CD4-positive, alpha-beta memory T cell (primary cell): ENCODE results near the gene HOXB5. TPM values are rescaled to one million over a fixed set of nuclear protein-coding genes. Genes with fewer than 3 reads are reported as not detected.

Experiments used
- CTCF ChIA-PET: fragments of 350-600 bp; sonication (Branson Sonifier 250); formaldehyde crosslinking; loops from one replicate; lab custom pipeline; 2021; ENCODE audit warnings: inconsistent platforms; ENCODE audit not compliant: partially characterized antibody; lab: Charles Lee
- POLR2A ChIA-PET: fragments of 350-600 bp; sonication (Branson Sonifier 250); formaldehyde crosslinking; loops from one replicate; lab custom pipeline; 2021; ENCODE audit not compliant: partially characterized antibody; lab: Charles Lee
- DNase-seq, 5 donors: peaks; one replicate each; pipeline versions ENCODE4 v3.0.0 to v3.0.0-alpha.2; 2020 to 2022; ENCODE audit warnings: mixed read lengths in 1 of 5
- H3K27ac ChIP-seq: one replicate; pipeline ENCODE4 v1.7.0; 2013; ENCODE audit warnings: low read depth, low read length
- H3K27me3 ChIP-seq: 2 replicates; pipeline ENCODE4 v1.7.0; 2013; ENCODE audit warnings: mild to moderate bottlenecking, low read length, moderate library complexity; ENCODE audit not compliant: insufficient read depth
- H3K36me3 ChIP-seq: 2 replicates; pipeline ENCODE4 v1.7.0; 2013; ENCODE audit warnings: mild to moderate bottlenecking, low read length, moderate library complexity; ENCODE audit not compliant: insufficient read depth
- H3K4me1 ChIP-seq: 2 replicates; pipeline ENCODE4 v1.7.0; 2013; ENCODE audit warnings: mild to moderate bottlenecking, low read length, moderate library complexity; ENCODE audit not compliant: insufficient read depth
- H3K4me3 ChIP-seq, 2 donors: one replicate each; pipeline ENCODE4 v1.7.0; 2013; ENCODE audit warnings: low read length in 2 of 2, mild to moderate bottlenecking in 1 of 2
- H3K9me3 ChIP-seq, 2 donors: one replicate each; pipeline ENCODE4 v1.7.0; 2013; ENCODE audit warnings: low read length in 2 of 2, control low read depth in 1 of 2; ENCODE audit not compliant: control insufficient read depth in 1 of 2
- H3K27ac Mint-ChIP-seq, 7 donors: one replicate each; pipeline ENCODE4 v1.8.0; 2020 to 2021; ENCODE audit warnings: mixed read lengths in 7 of 7, mild to moderate bottlenecking in 6 of 7, inconsistent platforms in 3 of 7, moderate library complexity in 3 of 7
- H3K27me3 Mint-ChIP-seq, 2 donors: one replicate each; pipeline ENCODE4 v1.8.0; 2020 to 2021; ENCODE audit warnings: mixed read lengths in 2 of 2
- H3K36me3 Mint-ChIP-seq, 2 donors: one replicate each; pipeline ENCODE4 v1.8.0; 2020 to 2021; ENCODE audit warnings: mixed read lengths in 2 of 2, inconsistent platforms in 1 of 2, mild to moderate bottlenecking in 1 of 2
- H3K4me1 Mint-ChIP-seq, 4 donors: one replicate each; pipeline ENCODE4 v1.8.0; 2020 to 2021; ENCODE audit warnings: mixed read lengths in 4 of 4, mild to moderate bottlenecking in 1 of 4
- H3K4me3 Mint-ChIP-seq, 8 donors: one replicate each; pipeline ENCODE4 v1.8.0; 2020 to 2021; ENCODE audit warnings: mixed read lengths in 8 of 8, mild to moderate bottlenecking in 7 of 8, moderate library complexity in 6 of 8, inconsistent platforms in 3 of 8
- H3K9me3 Mint-ChIP-seq, 8 donors: one replicate each; pipeline ENCODE4 v1.8.0; 2020 to 2021; ENCODE audit warnings: mixed read lengths in 8 of 8, mild to moderate bottlenecking in 5 of 8, inconsistent platforms in 3 of 8, moderate library complexity in 1 of 8
- intact Hi-C: fragments of 100-400 bp; cut with micrococcal nuclease; formaldehyde crosslinking; loops from one replicate; pipeline ENCODE4 v1.15.1; 2023
- polyA plus RNA-seq, 2 donors: library from polyadenylated mRNA; unstranded; fragments of 300-500 nt; fragmentation: Illumina TruSeq; gene quantifications; one replicate each; pipeline ENCODE4 v1.2.3, GENCODE V29; 2021
- total RNA-seq, 2 experiments: library from RNA; stranded (reverse); gene quantifications; one replicate each; pipeline ENCODE4 v1.2.3, GENCODE V29; 2021

The HOXB5 gene
- total and polyA plus RNA-seq, 4 experiments from 2014 or later = not detected

DNA sequence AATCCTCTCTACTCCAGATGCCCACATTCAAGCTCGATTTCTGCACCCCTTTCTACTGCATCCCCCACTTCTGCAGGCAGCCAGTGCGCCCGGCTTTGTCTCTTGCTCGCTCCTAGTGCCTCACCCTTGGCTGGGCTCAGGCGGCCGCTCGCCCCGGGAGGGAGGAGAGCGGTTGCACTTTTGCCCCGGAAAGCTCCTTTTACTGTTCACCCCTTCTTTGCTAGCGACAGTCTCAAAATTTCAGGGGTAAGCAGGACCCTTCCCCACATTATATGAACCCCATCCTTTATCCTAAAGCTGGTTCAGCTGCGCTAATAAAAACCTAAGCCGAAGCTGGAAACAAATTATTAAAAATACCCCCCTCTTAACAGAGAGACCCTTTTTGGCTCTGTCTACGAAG is 1.0 kb downstream of the HOXB5 start:
- H3K9me3 ChIP-seq = no peaks in the 10 kb centered on the region
- peaks cover 34% of the 10 kb centered on the region for H3K4me1 ChIP-seq
- peaks cover 39% of the 10 kb centered on the region for H3K27me3 ChIP-seq
- Mint-ChIP-seq H3K4me3 (peak overlapping the region; percentile 45 to 92 (median 82)), H3K36me3 (no peaks in the 10 kb centered on the region), H3K4me1 (peaks cover 17 to 42% (median 33%) of the 10 kb centered on the region in 4 donors), H3K27me3 (peaks cover 40 to 69% of the 10 kb centered on the region in 2 donors), H3K9me3 (peaks cover 0 to 2% (median 0%) of the 10 kb centered on the region in 8 donors), H3K27ac (peak overlapping the region in 1 of 7 donors; percentile 74)
- ChIA-PET POLR2A (interaction anchor here (0.8 to 1.9 kb wide), 12 partner anchors 14 to 299 kb away, joined by 3 to 8 read pairs (median 4); partner anchors contain the start of genes HOXB4 and HOXB9), CTCF (interaction anchor here (0.6 to 6.0 kb wide), 51 partner anchors 13 to 1501 kb away, joined by 3 to 59 read pairs (median 4); partner anchors contain the start of gene HOXB8)
- intact Hi-C loops = loop anchor here (5.0 kb wide), 1 partner anchor 565 kb away; no protein-coding TSS in a partner anchor
- DNase-seq = no peak
- H3K4me3 ChIP-seq = no peak overlapping the region
- H3K36me3 ChIP-seq = no peaks in the 10 kb centered on the region
- no peak overlapping the region for H3K27ac ChIP-seq

GRCh38 chr17:48592057-48592514 is 1.5 kb downstream of the HOXB5 start:
- H3K9me3 ChIP-seq = no peaks in the 10 kb centered on the region
- H3K27ac ChIP-seq = no peak overlapping the region
- no peak for DNase-seq
- H3K4me3 ChIP-seq = no peak overlapping the region
- Mint-ChIP-seq H3K36me3 (no peaks in the 10 kb centered on the region), H3K27me3 (peaks cover 41 to 69% of the 10 kb centered on the region in 2 donors), H3K4me1 (peaks cover 15 to 40% (median 30%) of the 10 kb centered on the region in 4 donors), H3K27ac (no peak overlapping the region), H3K9me3 (peaks cover 0 to 2% (median 0%) of the 10 kb centered on the region in 8 donors), H3K4me3 (peak overlapping the region in 2 of 8 donors; percentile 35 to 80)
- POLR2A ChIA-PET = interaction anchor here (1.0 to 1.9 kb wide), 6 partner anchors 13 to 298 kb away, joined by 4 to 8 read pairs (median 4); partner anchors contain the start of gene HOXB4
- peaks cover 39% of the 10 kb centered on the region for H3K27me3 ChIP-seq
- H3K36me3 ChIP-seq = no peaks in the 10 kb centered on the region
- H3K4me1 ChIP-seq = peaks cover 29% of the 10 kb centered on the region
- intact Hi-C loops = loop anchor here (5.0 kb wide), 1 partner anchor 565 kb away; no protein-coding TSS in a partner anchor
- CTCF ChIA-PET = interaction anchor here (0.9 to 6.0 kb wide), 23 partner anchors 13 to 567 kb away, joined by 3 to 59 read pairs (median 6); partner anchors contain the start of gene HOXB8

DNA sequence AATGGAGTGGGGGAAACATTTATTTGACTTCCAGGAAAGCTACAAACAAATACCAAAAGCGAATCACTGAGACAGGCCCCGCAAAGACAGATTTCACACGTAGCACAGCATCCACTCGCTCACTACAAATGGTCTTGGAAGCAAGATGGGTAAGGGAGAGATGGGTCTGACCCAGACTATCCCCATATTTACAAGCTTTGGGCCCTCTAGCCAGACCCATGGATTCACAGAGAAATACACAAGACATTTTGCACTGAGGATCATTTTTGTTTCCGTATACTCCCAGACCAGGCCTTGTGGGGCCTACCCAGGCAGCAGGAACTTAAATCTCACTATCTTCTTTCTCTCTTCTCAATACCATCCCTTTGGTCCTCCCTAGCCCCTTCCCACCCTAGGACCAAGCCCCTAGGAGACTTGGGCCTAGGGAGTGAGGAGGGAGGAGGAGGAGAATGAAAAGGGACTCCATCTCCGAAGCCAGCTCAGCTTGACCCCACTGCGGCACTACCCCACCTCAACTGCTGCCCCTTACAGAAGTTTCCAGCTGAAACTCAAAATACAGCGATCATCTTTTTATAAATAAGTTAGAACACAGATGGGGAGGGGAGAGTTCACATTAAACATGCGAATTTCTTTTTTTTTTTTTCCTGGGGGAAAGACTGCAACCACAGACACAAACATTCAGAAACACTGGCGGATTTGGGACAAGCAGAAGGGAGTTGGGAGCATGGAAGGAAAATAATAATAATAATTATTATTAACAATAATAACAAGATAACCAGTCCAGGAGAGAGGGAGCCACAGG is 2.1 kb downstream of the HOXB5 start:
- peaks cover 39% of the 10 kb centered on the region for H3K27me3 ChIP-seq
- H3K9me3 ChIP-seq = no peaks in the 10 kb centered on the region
- H3K4me3 Mint-ChIP-seq = peak overlapping the region in 3 of 8 donors; percentile 23 to 54 (median 35)
- H3K36me3 ChIP-seq = no peaks in the 10 kb centered on the region
- H3K4me1 Mint-ChIP-seq = peaks cover 11 to 36% (median 25%) of the 10 kb centered on the region in 4 donors
- no peak overlapping the region for H3K4me3 ChIP-seq
- no peak overlapping the region for H3K27ac Mint-ChIP-seq
- intact Hi-C loops = loop anchor here (5.0 kb wide), 1 partner anchor 564 kb away; no protein-coding TSS in a partner anchor
- no peak overlapping the region for H3K27ac ChIP-seq
- H3K9me3 Mint-ChIP-seq = peaks cover 0 to 2% (median 0%) of the 10 kb centered on the region in 8 donors
- POLR2A ChIA-PET = interaction anchor here (1.9 kb wide), 1 partner anchor 13 kb away, joined by 8 read pairs; the partner anchor contains the start of gene HOXB4
- H3K4me1 ChIP-seq = peaks cover 24% of the 10 kb centered on the region
- H3K27me3 Mint-ChIP-seq = peaks cover 42 to 65% of the 10 kb centered on the region in 2 donors
- no peaks in the 10 kb centered on the region for H3K36me3 Mint-ChIP-seq
- CTCF ChIA-PET = interaction anchor here (1.3 to 6.0 kb wide), 8 partner anchors 27 to 328 kb away, joined by 3 to 59 read pairs (median 29); no protein-coding TSS in a partner anchor
- no peak for DNase-seq

- no peak overlapping the region for H3K27ac Mint-ChIP-seq
- intact Hi-C loops = loop anchor here (5.0 kb wide), 1 partner anchor 563 kb away; no protein-coding TSS in a partner anchor
Observed at GRCh38 chr17:48590607-48591161, 2.9 kb downstream of the HOXB5 start.

DNA sequence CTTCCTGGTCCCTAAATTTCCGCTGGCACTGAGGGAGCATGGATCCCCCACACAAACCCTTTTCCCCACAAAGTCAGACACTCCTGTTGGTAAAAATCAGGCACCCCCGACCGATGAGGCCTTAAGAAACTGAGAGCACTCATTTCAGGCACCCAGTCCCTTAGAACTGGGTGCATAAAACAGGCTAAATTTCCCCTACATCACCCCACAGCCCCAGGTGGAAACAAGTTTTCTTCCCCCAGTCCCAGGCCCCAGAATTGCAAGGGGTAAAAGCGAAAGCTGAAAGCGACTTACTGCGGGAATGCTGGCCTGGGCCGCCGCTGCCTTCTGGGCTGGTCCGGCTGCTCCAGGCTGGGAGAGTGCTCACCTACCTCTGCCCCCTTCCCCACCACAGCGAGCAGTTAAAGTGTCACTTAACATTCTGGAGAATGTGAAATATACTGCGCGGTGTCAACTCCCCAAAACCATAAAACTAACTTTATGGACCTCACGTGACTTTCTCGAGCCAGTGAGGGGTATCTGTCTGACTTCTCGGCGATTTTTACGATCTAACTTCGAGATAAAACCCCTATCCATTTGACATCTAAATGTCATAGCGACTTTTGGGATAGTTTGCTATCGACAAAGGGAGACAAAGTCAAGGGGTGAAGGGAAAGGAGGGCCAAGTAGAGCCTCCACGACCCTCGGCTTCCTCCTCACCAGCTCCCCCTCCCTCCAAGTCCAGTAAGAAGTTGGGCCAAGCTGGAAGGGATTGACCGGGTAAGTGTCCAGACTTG is 3.6 kb downstream of the HOXB5 start, which contains the start of gene HOXB3:
Gene HOXB3, minus strand, starts transcription at position 411 of the 776 bp plus-strand sequence. CDS start 37,767 bp downstream, outside the sequence.
- no peak for DNase-seq
- Mint-ChIP-seq H3K27me3 (peaks cover 42 to 67% of the 10 kb centered on the region in 2 donors), H3K36me3 (peaks cover 0 to 5% of the 10 kb centered on the region in 2 donors), H3K4me3 (peak within 1 kb of the TSS in 1 of 8 donors; percentile 59), H3K4me1 (peaks cover 17 to 46% (median 35%) of the 10 kb centered on the region in 4 donors), H3K9me3 (peaks cover 0 to 2% (median 0%) of the 10 kb centered on the region in 8 donors), H3K27ac (no peak within 1 kb of the TSS)
- H3K36me3 ChIP-seq = no peaks in the 10 kb centered on the region
- ChIA-PET CTCF (interaction anchor here (1.3 to 6.0 kb wide), 7 partner anchors 98 to 281 kb away, joined by 3 to 59 read pairs (median 7); no protein-coding TSS in a partner anchor), POLR2A (no interaction called here)
- H3K27me3 ChIP-seq = peaks cover 38% of the 10 kb centered on the region
- no peaks in the 10 kb centered on the region for H3K9me3 ChIP-seq
- peaks cover 33% of the 10 kb centered on the region for H3K4me1 ChIP-seq
- no peak within 1 kb of the TSS for H3K4me3 ChIP-seq
- H3K27ac ChIP-seq = no peak within 1 kb of the TSS
- intact Hi-C loops = loop anchor here (5.0 kb wide), 1 partner anchor 563 kb away; no protein-coding TSS in a partner anchor

More at GRCh38 chr17:48590607-48591161, 2.9 kb downstream of the HOXB5 start:
- Histone ChIP-seq H3K4me1 (peaks cover 27% of the 10 kb centered on the region), H3K27me3 (peaks cover 43% of the 10 kb centered on the region), H3K27ac (no peak overlapping the region), H3K9me3 (no peaks in the 10 kb centered on the region), H3K36me3 (no peaks in the 10 kb centered on the region), H3K4me3 (no peak overlapping the region)
- POLR2A ChIA-PET = no interaction called here
- Mint-ChIP-seq H3K36me3 (peaks cover 0 to 2% of the 10 kb centered on the region in 2 donors), H3K9me3 (peaks cover 0 to 2% (median 0%) of the 10 kb centered on the region in 8 donors), H3K27me3 (peaks cover 43 to 67% of the 10 kb centered on the region in 2 donors), H3K4me1 (peaks cover 15 to 40% (median 30%) of the 10 kb centered on the region in 4 donors), H3K4me3 (peak overlapping the region in 1 of 8 donors; percentile 59)
- CTCF ChIA-PET = interaction anchor here (1.3 to 6.0 kb wide), 6 partner anchors 28 to 282 kb away, joined by 3 to 59 read pairs (median 34); no protein-coding TSS in a partner anchor
- no peak for DNase-seq
